Measurements from ENCODE around the gene PRRG2. TPM values are rescaled to one million over a fixed set of nuclear protein-coding genes. Genes with fewer than 3 reads are reported as not detected.

The PRRG2 gene
- total RNA-seq, 1 donor from 2014 or later = 12.5 TPM

DNA sequence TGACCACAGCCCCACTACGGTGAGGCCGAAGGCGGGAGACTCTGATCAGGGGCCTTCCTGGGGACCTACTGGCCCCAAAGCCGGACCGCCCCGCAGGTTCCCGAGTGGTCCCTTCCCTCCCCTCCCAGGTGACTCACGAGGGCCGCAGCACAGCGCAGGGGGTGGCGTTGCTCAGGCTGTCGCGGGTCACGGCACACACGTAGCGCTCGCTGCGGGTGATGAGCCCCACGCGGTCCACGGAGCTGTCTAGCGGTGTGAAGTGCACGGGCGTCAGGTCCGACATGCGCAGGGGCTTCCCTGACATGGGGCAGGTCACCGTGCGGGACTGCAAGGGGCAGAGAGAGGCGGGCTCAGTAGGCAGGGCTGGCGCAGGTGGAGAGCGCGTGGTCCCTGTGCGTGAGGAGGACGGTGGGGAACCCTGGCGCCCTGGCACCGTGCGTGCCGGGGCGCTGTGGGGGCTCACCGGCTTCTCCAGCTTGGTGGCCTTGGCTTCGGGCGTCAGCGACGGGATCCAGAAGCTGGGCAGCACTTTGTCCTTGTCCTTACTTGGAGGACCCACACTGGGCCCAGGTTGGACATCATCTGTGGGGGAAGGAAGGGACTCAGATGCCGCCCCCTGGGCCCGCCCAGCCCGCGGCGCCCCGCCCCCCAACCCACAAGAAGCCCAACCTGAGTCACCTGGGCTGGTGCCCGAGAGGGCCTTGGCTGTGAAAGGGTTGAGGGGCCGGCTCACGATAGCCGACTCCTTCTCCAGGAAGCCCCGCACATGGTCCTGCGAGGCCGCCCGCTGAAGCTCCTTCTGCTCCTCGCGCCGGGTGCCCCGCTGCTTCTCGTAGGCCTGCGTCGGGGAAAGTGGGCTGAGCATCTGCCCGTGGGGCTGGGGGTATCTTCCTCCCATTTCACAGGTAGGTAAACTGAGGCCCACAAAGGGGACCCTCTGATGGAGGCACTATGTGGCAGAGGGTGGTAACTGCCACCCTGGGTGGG, 24.4 kb upstream of the PRRG2 start:
- DNase-seq (ENCODE audit: low read depth in 2 of 2) = no peak

GRCh38 chr19:49557641-49558325, 23.3 kb upstream of the PRRG2 start:
- no peak for DNase-seq (ENCODE audit: low read depth in 2 of 2)

GRCh38 chr19:49558591-49558990, 22.5 kb upstream of the PRRG2 start:
- DNase-seq (ENCODE audit: low read depth in 2 of 2) = no peak

GRCh38 chr19:49559443-49559842, 21.7 kb upstream of the PRRG2 start:
- DNase-seq (ENCODE audit: low read depth in 2 of 2) = no peak

- no peak for DNase-seq (ENCODE audit: low read depth in 2 of 2)
Observed at GRCh38 chr19:49559928-49560327, 21.2 kb upstream of the PRRG2 start.

DNA sequence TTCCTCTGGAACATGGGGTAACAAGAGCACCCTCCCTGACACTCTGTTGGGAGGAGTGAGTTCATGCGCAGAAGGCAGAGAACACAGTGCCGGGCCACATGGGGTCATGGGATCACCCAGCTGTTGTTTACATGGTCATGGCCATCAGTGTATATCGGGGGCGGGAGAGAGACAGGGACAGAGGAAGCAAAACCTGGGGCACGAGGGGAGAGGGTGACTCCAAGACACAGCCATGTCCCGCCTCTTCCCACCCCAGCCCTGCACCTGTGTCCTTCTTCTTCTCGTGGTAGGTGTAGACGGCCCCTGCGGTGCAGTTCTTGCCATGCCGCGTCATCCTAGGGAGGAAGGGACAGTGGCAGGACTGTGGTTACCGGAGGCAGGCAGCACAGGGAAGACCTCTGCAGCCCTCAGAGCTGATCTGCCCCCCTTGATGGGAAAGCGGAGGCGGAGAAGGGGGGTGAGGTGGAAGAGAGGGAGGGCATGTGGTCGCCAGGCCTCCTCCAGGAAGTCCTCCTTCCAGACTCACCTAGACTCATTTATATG, 20.7 kb upstream of the PRRG2 start:
- DNase-seq (ENCODE audit: low read depth in 2 of 2) = no peak

- no peak for DNase-seq (ENCODE audit: low read depth in 2 of 2)
Observed at GRCh38 chr19:49564616-49565045, 16.5 kb upstream of the PRRG2 start.

DNA sequence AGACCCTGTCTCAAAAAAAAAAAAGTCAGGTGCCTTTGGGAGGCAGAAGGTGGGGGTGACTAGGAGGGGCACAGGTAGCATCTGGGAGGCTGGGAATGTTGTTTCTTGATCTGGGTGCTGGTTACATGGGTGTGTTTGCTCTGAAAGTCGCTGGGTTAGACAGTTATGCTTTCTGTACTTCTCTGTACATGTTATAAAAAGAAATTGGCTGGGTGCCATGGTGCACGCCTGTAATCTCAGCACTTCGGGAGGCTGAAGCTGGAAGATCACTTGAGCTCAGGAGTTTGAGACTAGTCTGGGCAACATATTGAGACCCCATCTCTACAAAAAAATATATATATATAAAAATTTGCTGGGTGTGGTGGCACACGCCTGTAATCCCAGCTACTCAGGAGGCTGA, 15.9 kb upstream of the PRRG2 start:
- DNase-seq (ENCODE audit: low read depth in 2 of 2) = peak in 1 of 2 donors; percentile 35

- no peak for DNase-seq (ENCODE audit: low read depth in 2 of 2)
Observed at GRCh38 chr19:49566302-49566701, 14.8 kb upstream of the PRRG2 start.

DNA sequence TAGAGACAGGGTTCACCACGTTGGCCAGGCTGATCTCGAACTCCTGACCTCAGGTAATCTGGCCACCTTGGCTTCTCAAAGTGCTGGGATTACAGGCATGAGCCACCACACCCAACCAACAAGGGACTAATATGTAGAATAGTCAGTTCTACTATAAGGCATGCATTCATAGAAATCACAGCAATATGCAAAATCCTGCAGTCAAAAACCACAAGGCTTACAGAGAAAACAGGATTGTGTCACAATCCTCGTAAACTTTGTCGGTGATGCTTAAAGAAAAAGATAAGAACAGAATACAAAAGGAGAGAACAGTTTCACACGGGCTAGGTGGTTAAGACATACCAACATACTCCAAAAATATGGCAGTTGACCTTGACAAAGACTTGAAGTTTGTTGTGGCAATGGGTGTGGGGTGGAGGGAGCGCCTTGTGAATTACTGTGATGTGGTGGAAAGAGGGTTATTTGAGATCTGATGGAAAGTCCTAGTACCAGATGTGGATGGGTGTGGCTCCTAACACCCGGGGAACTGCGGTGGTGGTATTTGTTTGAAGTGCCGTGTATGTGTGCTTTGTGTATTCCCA, 13.2 kb upstream of the PRRG2 start:
- no peak for DNase-seq (ENCODE audit: low read depth in 2 of 2)

GRCh38 chr19:49570138-49570856, 10.8 kb upstream of the PRRG2 start:
- DNase-seq (ENCODE audit: low read depth in 2 of 2) = peak; percentile 88 to 92

- DNase-seq (ENCODE audit: low read depth in 2 of 2) = peak; percentile 24 to 83
Observed at GRCh38 chr19:49570997-49571676, 10.0 kb upstream of the PRRG2 start.

DNA sequence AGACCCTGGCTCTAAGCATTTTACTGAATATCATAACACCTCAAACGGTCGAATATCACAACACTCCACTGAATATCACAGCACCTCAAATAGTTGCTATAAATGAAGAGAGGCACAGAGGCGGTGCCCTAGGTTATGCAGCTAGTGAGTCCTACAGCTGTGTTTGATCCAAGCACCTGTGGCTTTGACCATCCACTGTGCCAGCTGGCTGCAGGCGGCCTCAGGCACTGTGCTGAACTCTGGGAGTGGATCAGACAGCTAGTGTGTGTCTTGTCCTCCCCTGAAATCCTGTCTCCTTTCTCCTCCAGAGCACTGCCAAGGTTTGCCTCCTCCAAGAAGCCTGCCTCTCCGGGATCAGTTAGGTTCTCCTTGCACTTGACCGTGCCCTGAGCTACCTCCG, 8.1 kb upstream of the PRRG2 start:
- no peak for DNase-seq (ENCODE audit: low read depth in 2 of 2)

DNA sequence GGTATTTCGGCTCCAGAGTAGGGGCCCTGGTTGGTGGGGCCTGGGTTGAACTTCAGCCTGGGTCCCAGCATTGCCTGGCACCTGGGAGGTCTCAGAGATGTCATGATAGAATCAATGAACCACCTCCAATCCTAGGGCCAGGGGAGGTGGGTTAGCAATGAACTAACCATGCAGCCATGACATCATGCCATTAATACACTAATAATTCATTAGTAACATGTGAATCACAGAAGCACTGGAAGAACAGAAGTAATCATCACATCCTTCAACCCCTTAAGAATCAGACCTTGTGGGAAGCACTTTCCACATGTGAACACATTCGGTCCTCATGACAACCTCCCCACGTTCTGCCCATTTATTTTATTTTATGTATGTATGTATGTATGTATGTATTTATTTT, 7.7 kb upstream of the PRRG2 start:
- DNase-seq (ENCODE audit: low read depth in 2 of 2) = no peak

GRCh38 chr19:49574206-49574755, 6.8 kb upstream of the PRRG2 start:
- DNase-seq (ENCODE audit: low read depth in 2 of 2) = no peak

GRCh38 chr19:49579193-49579592, 1.9 kb upstream of the PRRG2 start:
- no peak for DNase-seq (ENCODE audit: low read depth in 2 of 2)

DNA sequence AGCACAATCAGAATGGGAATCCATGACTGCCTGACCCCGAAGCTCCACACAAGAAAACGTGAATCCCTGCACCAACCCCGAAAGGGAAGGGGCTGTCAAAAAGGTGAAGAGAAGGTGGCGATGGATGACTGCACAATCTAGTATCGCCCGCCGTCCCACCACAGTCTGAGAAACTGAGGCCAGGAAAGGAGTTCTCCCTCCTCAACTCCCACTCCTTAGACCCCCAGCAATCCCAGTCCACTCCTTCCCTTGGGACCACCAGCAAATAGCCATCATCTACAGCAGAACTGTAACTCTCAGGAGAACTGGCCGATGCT, 1.2 kb upstream of the PRRG2 start:
- no peak for DNase-seq (ENCODE audit: low read depth in 2 of 2)

GRCh38 chr19:49580264-49581006, 681 bp upstream of the PRRG2 start, which contains the start of gene NOSIP:
Gene NOSIP, minus strand, starts transcription at chr19:49580556. Its CDS starts 19,865 bp downstream, at chr19:49560691.
- DNase-seq (ENCODE audit: low read depth in 2 of 2) = peak; percentile 94 to 97

- DNase-seq (ENCODE audit: low read depth in 2 of 2) = no peak
Observed at GRCh38 chr19:49583239-49583638, 2.1 kb downstream of the PRRG2 start.

DNA sequence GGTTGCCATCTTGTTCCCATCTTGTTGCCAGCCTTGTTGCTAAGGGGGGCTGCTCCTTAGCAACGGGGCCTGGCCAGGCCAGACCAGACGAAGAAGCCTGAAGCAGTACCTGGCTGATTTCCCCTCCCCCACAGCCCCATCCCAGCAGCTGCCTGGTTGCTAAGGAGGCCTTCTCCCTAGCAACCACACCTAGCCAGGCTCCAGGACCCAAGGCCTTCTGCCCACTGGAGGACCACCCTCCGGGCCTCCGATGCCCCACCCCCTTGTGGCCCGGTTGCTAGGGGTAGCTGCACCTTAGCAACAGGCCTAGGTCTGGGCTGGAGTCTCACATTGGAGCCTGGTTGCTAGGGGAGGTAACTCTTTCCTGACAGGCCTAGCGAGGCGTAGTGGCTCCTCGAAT, 3.9 kb downstream of the PRRG2 start:
- no peak for DNase-seq (ENCODE audit: low read depth in 2 of 2)
